Measurements from ENCODE around the gene SASH3. TPM values are rescaled to one million over a fixed set of nuclear protein-coding genes. Genes with fewer than 3 reads are reported as not detected.

Gene SASH3
- total and polyA plus RNA-seq, 2 donors from 2014 or later: 1.9 to 18.3 TPM

GRCh38 chrX:129808829-129809796 lies 29.4 kb downstream of the SASH3 start:
- no peak for FAIRE-seq
- no peak for DNase-seq
- no peaks in the 10 kb centered on the region for H3K4me1 ChIP-seq (ENCODE audit: control insufficient read depth in 2 of 3, insufficient read depth in 2 of 3, low read depth in 1 of 3, low read length in 3 of 3)
- intact Hi-C loops (cut with DNase I): no loop called here
- H3K27ac ChIP-seq (ENCODE audit: low read depth in 2 of 2, low read length in 2 of 2): no peak overlapping the region
- H3K9ac ChIP-seq (ENCODE audit: low read length in 3 of 3): no peak overlapping the region
- H3K36me3 ChIP-seq (ENCODE audit: control insufficient read depth in 2 of 3, insufficient read depth in 3 of 3, low read length in 3 of 3): peaks cover 0 to 7% (median 0%) of the 10 kb centered on the region in 3 donors
- no peaks in the 10 kb centered on the region for H3K9me3 ChIP-seq (ENCODE audit: control insufficient read depth in 2 of 3, insufficient read depth in 1 of 3, low read length in 3 of 3)
- no peak overlapping the region for H3K4me3 ChIP-seq (ENCODE audit: low read length in 3 of 3)
- no peaks in the 10 kb centered on the region for H3K27me3 ChIP-seq (ENCODE audit: control insufficient read depth, insufficient read depth, low read length)
- no peak for TF ChIP-seq CTCF (IDR thresholded peaks at IDR 0.05; ENCODE audit: borderline replicate concordance, extremely low read depth, insufficient read depth)

- H3K9ac ChIP-seq (ENCODE audit: low read length in 3 of 3): no peak overlapping the region
- H3K4me1 ChIP-seq (ENCODE audit: control insufficient read depth in 2 of 3, insufficient read depth in 2 of 3, low read depth in 1 of 3, low read length in 3 of 3): no peaks in the 10 kb centered on the region
- H3K36me3 ChIP-seq (ENCODE audit: control insufficient read depth in 2 of 3, insufficient read depth in 3 of 3, low read length in 3 of 3): peaks cover 0 to 15% (median 0%) of the 10 kb centered on the region in 3 donors
- H3K9me3 ChIP-seq (ENCODE audit: control insufficient read depth in 2 of 3, insufficient read depth in 1 of 3, low read length in 3 of 3): no peaks in the 10 kb centered on the region
- DNase-seq (no peak), FAIRE-seq (no peak)
- no peak overlapping the region for H3K27ac ChIP-seq (ENCODE audit: low read depth in 2 of 2, low read length in 2 of 2)
- TF ChIP-seq CTCF (IDR thresholded peaks at IDR 0.05; ENCODE audit: borderline replicate concordance, extremely low read depth, insufficient read depth): no peak
- H3K27me3 ChIP-seq (ENCODE audit: control insufficient read depth, insufficient read depth, low read length): no peaks in the 10 kb centered on the region
- intact Hi-C loops (cut with DNase I): no loop called here
- H3K4me3 ChIP-seq (ENCODE audit: low read length in 3 of 3): no peak overlapping the region
These were observed 34.1 kb downstream of the SASH3 start for GRCh38 chrX:129813662-129814368.

GRCh38 chrX:129818123-129818522 lies 38.4 kb downstream of the SASH3 start:
- Histone ChIP-seq H3K36me3 (ENCODE audit: control insufficient read depth in 2 of 3, insufficient read depth in 3 of 3, low read length in 3 of 3) (peaks cover 0 to 14% (median 2%) of the 10 kb centered on the region in 3 donors), H3K4me1 (ENCODE audit: control insufficient read depth in 2 of 3, insufficient read depth in 2 of 3, low read depth in 1 of 3, low read length in 3 of 3) (no peaks in the 10 kb centered on the region), H3K27ac (ENCODE audit: low read depth in 2 of 2, low read length in 2 of 2) (no peak overlapping the region), H3K9ac (ENCODE audit: low read length in 3 of 3) (no peak overlapping the region), H3K9me3 (ENCODE audit: control insufficient read depth in 2 of 3, insufficient read depth in 1 of 3, low read length in 3 of 3) (no peaks in the 10 kb centered on the region), H3K27me3 (ENCODE audit: control insufficient read depth, insufficient read depth, low read length) (no peaks in the 10 kb centered on the region), H3K4me3 (ENCODE audit: low read length in 3 of 3) (no peak overlapping the region)
- no peak for FAIRE-seq
- intact Hi-C loops (cut with DNase I): no loop called here
- DNase-seq: no peak
- TF ChIP-seq CTCF (IDR thresholded peaks at IDR 0.05; ENCODE audit: borderline replicate concordance, extremely low read depth, insufficient read depth): no peak
